GM12873 (cell line): Measurements from ENCODE around the gene RPL37A.

Source experiments
- CTCF ChIP-seq: IDR thresholded peaks from 2 replicates; pipeline ENCODE4 v1.5.1; 2012; ENCODE audit warnings: low read depth, mild to moderate bottlenecking, moderate library complexity, low read length, control low read depth; ENCODE audit not compliant: insufficient read depth; ENCODE audit errors: missing control alignments

RPL37A gene

GRCh38 chr2:216505133-216506106, 6.8 kb downstream of the RPL37A start:
- TF ChIP-seq CTCF = no peak

- TF ChIP-seq CTCF = no peak
Measured at GRCh38 chr2:216507220-216508160, 8.8 kb downstream of the RPL37A start.

GRCh38 chr2:216508229-216508628, 9.6 kb downstream of the RPL37A start:
- TF ChIP-seq CTCF = no peak

- TF ChIP-seq CTCF = peak; percentile 55
Measured at GRCh38 chr2:216516730-216517350, 18.2 kb downstream of the RPL37A start.

GRCh38 chr2:216517447-216518225, 19.0 kb downstream of the RPL37A start:
- no peak for TF ChIP-seq CTCF

GRCh38 chr2:216519154-216519762, 20.6 kb downstream of the RPL37A start:
- peak; percentile 75 for TF ChIP-seq CTCF
